IPS-NIHi7 (cell line): ENCODE data around the gene KRAS.

ENCODE experiments used
- DNase-seq: peaks from one replicate; pipeline ENCODE4 v3.0.0; 2012; ENCODE audit warnings: mixed read lengths; ENCODE audit errors: extremely low spot score

Gene KRAS

GRCh38 chr12:25195056-25195971 is 55.4 kb downstream of the KRAS start, which contains the start of the genes DNAI7 and ETFRF1:
DNAI7 (minus strand) TSS chr12:25195160; CDS start chr12:25195078, 82 bp downstream.
ETFRF1 (plus strand) TSS chr12:25195237; CDS start chr12:25203957, 8,720 bp downstream.
- peak; percentile 95 for DNase-seq

- DNase-seq: no peak
Observed at GRCh38 chr12:25194722-25195055, 56.0 kb downstream of the KRAS start.

GRCh38 chr12:25194214-25194613 is 56.5 kb downstream of the KRAS start:
- no peak for DNase-seq

GRCh38 chr12:25190793-25191192 is 59.9 kb downstream of the KRAS start:
- DNase-seq: no peak

- no peak for DNase-seq
Observed at GRCh38 chr12:25189656-25190055, 61.1 kb downstream of the KRAS start.

- DNase-seq: no peak
Observed at GRCh38 chr12:25187781-25188180, 62.9 kb downstream of the KRAS start.

- DNase-seq: no peak
Observed at GRCh38 chr12:25186788-25187402, 63.8 kb downstream of the KRAS start.

- no peak for DNase-seq
Observed at GRCh38 chr12:25186038-25186787, 64.5 kb downstream of the KRAS start.

- no peak for DNase-seq
Observed at GRCh38 chr12:25184132-25184531, 66.6 kb downstream of the KRAS start.

- no peak for DNase-seq
Observed at GRCh38 chr12:25182765-25183164, 68.0 kb downstream of the KRAS start.

GRCh38 chr12:25162866-25163265 is 87.9 kb downstream of the KRAS start:
- DNase-seq: no peak

GRCh38 chr12:25156061-25156460 is 94.7 kb downstream of the KRAS start:
- DNase-seq: no peak

- DNase-seq: peak; percentile 21
Observed at GRCh38 chr12:25155022-25155576, 95.6 kb downstream of the KRAS start.
